NCI-H187 treated with DMSO at 0.1 percent for 48 hours (cell line): ENCODE results near the gene MIF.
"Not testable (repeated sequence)": the region's sequence is repeated elsewhere in the genome, so short reads cannot be mapped to it uniquely, and the experiment has no call there.

Experiments used
- DNase-seq: peaks from one replicate; lab custom pipeline; 2025; lab: John Stamatoyannopoulos, UW

Gene MIF

GRCh38 chr22:23893945-23894709 lies at the start of gene MIF:
MIF (plus strand) TSS chr22:23894383; CDS start chr22:23894475, 92 bp downstream.
- DNase-seq: no peak

GRCh38 chr22:23844739-23845202 lies 49.4 kb upstream of the MIF start:
- DNase-seq: no peak

- no peak for DNase-seq
Measured at GRCh38 chr22:23845265-23846080, 48.7 kb upstream of the MIF start.

DNA sequence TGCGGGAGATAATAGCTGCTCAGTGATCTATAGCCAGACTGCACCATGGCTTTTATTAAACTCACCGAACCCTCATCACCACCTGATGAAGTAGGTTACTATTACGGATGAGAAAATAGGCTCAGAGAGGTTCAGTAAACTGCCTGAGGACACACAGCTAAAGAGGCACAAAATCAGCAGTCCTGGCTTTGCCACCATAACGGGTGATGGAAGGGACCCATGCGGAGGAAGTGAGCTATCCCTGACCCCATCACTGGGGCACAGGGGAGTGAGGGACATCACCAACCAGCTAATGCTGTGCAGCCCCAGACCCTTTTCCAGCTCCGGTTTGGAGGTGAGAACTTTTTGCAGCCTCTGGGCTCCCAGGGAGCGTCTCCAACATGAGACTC lies 48.1 kb upstream of the MIF start:
- DNase-seq: no peak

DNA sequence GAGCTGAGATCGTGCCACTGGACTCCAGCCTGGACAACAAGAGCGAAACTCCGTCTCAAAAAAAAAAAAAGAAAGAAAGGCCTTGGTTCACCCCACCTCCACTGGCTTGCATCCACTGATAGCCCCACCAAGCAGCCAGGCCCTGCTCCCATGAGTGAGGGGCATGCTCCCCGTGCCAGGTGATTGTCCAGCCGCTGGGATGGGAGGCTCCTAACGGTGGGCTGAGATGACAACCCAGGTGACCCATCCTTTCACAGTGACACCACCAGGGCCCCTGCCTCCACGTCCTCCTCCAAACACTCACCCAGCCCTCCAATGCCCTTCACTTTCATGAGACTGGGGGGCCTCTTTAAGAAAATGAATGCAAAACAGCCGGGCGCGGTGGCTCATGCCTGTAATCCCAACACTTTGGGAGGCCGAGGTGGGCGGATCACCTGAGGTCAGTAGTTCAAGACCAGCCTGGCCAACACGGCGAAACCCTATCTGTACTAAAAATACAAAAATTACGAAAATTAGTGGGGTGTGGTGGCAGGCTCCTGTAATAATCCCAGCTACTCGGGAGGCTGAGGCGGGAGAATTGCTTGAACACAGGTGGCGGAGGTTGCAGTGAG lies 46.8 kb upstream of the MIF start:
- no peak for DNase-seq

GRCh38 chr22:23847991-23848864 lies 46.0 kb upstream of the MIF start:
- DNase-seq: no peak

DNA sequence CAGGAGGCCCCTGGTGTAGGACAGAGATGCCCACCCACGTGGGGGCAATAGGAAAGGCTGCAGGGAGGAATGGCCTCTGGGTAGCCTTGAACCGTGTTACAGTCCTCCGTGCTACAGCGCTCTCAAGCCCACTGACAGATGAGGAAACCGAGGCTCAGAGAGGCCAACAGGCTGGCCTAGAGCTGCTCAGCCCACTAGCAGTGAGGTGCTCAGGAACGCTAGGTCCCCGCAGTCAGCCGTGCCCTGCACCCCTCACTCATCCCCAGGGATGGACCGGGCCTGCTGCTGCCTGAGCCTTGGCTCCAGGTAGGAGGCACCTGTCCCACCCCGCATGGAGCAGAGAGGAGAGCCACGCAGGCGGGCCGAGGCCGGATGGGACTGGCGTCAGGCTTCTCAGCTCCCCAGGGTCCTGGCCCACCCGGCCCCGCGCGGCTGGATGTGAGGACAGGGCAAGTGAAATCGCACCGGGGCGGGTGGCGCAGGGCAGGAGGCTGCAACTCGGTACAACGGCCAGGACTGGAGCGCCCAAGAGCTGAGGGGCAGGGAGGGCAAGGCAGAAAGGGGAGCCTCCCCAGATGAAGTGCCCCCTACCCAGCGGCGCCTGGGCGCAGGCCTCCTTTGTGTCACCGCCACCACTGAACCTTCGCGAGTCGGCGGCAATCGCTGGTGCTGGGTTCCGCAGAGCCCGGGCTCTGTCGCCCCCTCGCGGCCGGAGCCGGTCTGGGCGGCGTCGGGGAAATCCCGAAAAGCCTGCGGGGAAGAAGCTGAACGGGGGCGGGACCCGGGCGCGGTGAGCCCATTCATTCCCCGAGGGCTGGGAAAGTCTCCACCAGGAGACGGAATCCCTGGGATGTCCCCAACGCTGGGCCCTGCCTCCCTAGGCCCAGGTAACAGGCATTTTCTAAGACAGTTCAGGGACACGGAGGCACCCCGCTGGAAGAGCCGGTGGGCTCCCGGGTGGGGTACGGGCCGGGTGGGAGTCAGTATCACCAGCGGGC lies 44.9 kb upstream of the MIF start:
- no peak for DNase-seq

GRCh38 chr22:23850136-23850611 lies 44.0 kb upstream of the MIF start:
- DNase-seq: no peak

- DNase-seq: no peak
Measured at GRCh38 chr22:23856721-23857605, 37.2 kb upstream of the MIF start.

GRCh38 chr22:23857606-23858483 lies 36.3 kb upstream of the MIF start, which contains the start of gene SLC2A11:
SLC2A11 (plus strand) TSS chr22:23857875; CDS start chr22:23858000, 125 bp downstream.
- peak; percentile 33 for DNase-seq

- no peak for DNase-seq
Measured at GRCh38 chr22:23858484-23858815, 35.7 kb upstream of the MIF start.

- no peak for DNase-seq
Measured at GRCh38 chr22:23859201-23859600, 35.0 kb upstream of the MIF start.

DNA sequence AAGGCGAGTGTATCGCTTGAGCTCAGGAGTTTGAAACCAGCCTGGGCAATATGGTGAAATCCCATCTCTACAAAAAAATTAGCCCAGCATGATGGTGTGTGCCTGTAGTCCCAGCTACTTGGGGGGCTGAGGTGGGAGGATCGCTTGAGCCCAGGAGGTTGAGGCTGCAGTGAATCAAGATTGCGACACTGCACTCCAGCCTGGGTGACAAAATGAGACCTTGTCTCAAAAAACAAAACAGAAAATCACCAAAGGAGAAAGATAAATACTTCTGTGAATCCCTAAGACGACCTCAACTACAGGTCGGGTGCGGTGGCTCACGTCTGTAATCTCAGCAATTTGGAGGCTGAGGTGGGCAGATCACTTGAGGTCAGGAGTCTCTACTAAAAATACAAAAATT lies 34.0 kb upstream of the MIF start:
- not testable (repeated sequence) for DNase-seq

GRCh38 chr22:23862103-23862502 lies 32.1 kb upstream of the MIF start:
- no peak for DNase-seq

DNA sequence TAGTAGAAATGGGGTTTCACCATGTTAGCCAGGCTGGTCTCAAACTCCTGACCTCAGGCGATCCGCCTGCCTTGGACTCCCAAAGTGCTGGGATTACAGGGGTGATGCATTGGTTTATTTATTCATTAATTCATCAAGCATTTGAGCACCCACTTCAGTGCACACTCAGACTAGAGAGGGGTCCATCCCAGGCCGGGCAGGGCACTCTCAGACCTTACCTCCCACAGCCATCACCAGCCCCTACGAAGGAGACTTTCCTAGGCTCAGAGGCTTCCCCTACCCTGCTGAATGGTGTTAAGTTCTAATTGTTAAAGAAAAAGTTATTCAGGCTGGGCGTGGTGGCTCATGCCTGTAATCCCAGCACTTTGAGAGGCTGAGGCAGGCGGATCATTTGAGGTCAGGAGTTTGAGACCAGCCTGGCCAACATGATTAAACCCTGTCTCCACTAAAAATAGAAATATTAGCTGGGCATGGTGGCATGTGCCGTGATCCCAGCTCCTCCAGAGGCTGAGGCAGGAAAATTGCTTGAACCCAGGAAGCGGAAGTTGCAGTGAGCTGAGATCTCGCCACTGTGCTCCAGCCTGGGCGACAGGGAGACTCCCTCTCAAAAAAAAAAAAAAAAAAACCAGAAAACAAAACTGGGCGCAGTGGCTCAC lies 29.6 kb upstream of the MIF start:
- not testable (repeated sequence) for DNase-seq

DNA sequence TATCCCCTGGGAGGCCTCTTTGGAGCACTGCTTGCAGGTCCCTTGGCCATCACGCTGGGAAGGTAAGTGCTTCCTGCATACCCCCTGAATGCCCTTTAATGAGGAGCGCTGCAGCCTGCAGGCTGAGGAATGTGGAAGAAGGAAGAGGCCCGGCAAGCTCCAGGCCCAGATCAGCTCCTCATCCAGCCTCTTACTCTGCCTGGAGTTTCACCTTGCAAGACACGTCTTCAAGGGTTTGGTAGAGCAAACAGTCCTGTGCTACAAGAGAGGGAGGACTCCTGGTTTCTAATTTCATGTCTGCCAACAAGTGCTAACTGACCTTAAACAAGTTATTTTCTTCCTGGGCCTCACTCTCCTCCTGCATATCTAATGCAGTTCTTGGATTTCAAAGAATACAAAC lies 25.6 kb upstream of the MIF start:
- DNase-seq: no peak

DNA sequence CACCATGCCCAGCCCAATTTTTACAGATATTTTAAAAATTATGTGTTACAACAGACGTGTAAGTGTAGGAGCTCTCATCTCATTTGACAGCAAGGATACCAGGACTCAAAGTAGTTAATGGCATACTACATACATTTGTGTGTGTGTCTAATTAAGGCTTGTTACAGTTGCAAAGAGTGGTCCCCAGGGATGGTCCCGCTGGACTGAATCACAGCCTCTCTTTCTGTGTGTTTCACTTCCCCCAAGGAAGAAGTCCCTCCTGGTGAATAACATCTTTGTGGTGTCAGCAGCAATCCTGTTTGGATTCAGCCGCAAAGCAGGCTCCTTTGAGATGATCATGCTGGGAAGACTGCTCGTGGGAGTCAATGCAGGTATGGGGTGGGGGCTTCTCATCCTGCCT lies 19.3 kb upstream of the MIF start:
- DNase-seq: no peak

- no peak for DNase-seq
Measured at GRCh38 chr22:23875801-23876200, 18.4 kb upstream of the MIF start.
